A172 (cell line): Measurements from ENCODE around the gene ARID4B. TPM values are rescaled to one million over a fixed set of nuclear protein-coding genes. Genes with fewer than 3 reads are reported as not detected.
"Not testable (repeated sequence)": the region's sequence is repeated elsewhere in the genome, so short reads cannot be mapped to it uniquely, and the experiment has no call there.

ENCODE experiments used
- DNase-seq: peaks from one replicate; pipeline ENCODE4 v3.0.0-alpha.2; 2015; ENCODE audit warnings: low spot score
- total RNA-seq: library from RNA; depleted of rRNA; stranded (reverse); fragments of >200 nt; shearing (Covaris generic); gene quantifications from 2 replicates; pipeline ENCODE4 v1.2.3, GENCODE V29; 2014

The ARID4B gene
- total RNA-seq, 1 experiment from 2014 or later: 29.9 TPM

GRCh38 chr1:235298758-235299157, 29.2 kb downstream of the ARID4B start:
- no peak for DNase-seq

GRCh38 chr1:235297579-235297978, 30.4 kb downstream of the ARID4B start:
- peak; percentile 14 for DNase-seq

GRCh38 chr1:235296729-235297128, 31.2 kb downstream of the ARID4B start:
- DNase-seq: no peak

- DNase-seq: no peak
Observed at GRCh38 chr1:235295902-235296350, 32.1 kb downstream of the ARID4B start.

GRCh38 chr1:235293322-235293942, 34.5 kb downstream of the ARID4B start:
- no peak for DNase-seq

GRCh38 chr1:235292790-235293189, 35.2 kb downstream of the ARID4B start:
- DNase-seq: no peak

- no peak for DNase-seq
Observed at GRCh38 chr1:235291599-235292091, 36.3 kb downstream of the ARID4B start.

GRCh38 chr1:235290740-235291502, 37.1 kb downstream of the ARID4B start:
- no peak for DNase-seq

GRCh38 chr1:235289859-235290739, 37.9 kb downstream of the ARID4B start:
- no peak for DNase-seq

- DNase-seq: no peak
Observed at GRCh38 chr1:235287208-235287882, 40.6 kb downstream of the ARID4B start.

- no peak for DNase-seq
Observed at GRCh38 chr1:235286667-235287066, 41.3 kb downstream of the ARID4B start.

GRCh38 chr1:235284231-235284769, 43.7 kb downstream of the ARID4B start:
- DNase-seq: no peak

GRCh38 chr1:235283636-235284035, 44.3 kb downstream of the ARID4B start:
- not testable (repeated sequence) for DNase-seq

GRCh38 chr1:235280467-235280866, 47.5 kb downstream of the ARID4B start:
- no peak for DNase-seq

GRCh38 chr1:235279694-235280093, 48.3 kb downstream of the ARID4B start:
- no peak for DNase-seq

GRCh38 chr1:235278915-235279292, 49.1 kb downstream of the ARID4B start:
- DNase-seq: no peak

- DNase-seq: no peak
Observed at GRCh38 chr1:235278233-235278914, 49.6 kb downstream of the ARID4B start.

GRCh38 chr1:235277709-235278108, 50.3 kb downstream of the ARID4B start:
- DNase-seq: no peak

GRCh38 chr1:235275836-235276235, 52.1 kb downstream of the ARID4B start:
- no peak for DNase-seq

GRCh38 chr1:235275223-235275622, 52.8 kb downstream of the ARID4B start:
- DNase-seq: no peak

GRCh38 chr1:235272851-235273250, 55.1 kb downstream of the ARID4B start:
- DNase-seq: no peak
